HepG2 (cell line): ENCODE results near the gene BCL2L11. TPM values are rescaled to one million over a fixed set of nuclear protein-coding genes. Genes with fewer than 3 reads are reported as not detected.

Experiments used
- ARHGAP35 ChIP-seq: sonication (generic); formaldehyde crosslinking; IDR thresholded peaks from 2 replicates; pipeline ENCODE4 v1.9.0; 2022; ENCODE audit warnings: mild to moderate bottlenecking, inconsistent platforms, moderate library complexity, missing genetic modification reagents, borderline replicate concordance
- DZIP1 ChIP-seq: sonication (generic); formaldehyde crosslinking; IDR thresholded peaks from 2 replicates; pipeline ENCODE4 v1.5.0; 2020; ENCODE audit warnings: mild to moderate bottlenecking, missing genetic modification reagents
- HIC2 ChIP-seq: sonication (generic); formaldehyde crosslinking; IDR thresholded peaks from 2 replicates; pipeline ENCODE4 v1.9.0; 2022; ENCODE audit warnings: low read depth, missing genetic modification reagents
- IKZF5 ChIP-seq: IDR thresholded peaks from 2 replicates; pipeline ENCODE4 v1.6.1; 2018; ENCODE audit warnings: missing genetic modification reagents, mild to moderate bottlenecking, missing compliant biosample characterization
- PHF20 ChIP-seq: sonication (generic); formaldehyde crosslinking; IDR thresholded peaks from 2 replicates; pipeline ENCODE4 v1.5.0; 2020; ENCODE audit warnings: mild to moderate bottlenecking, missing genetic modification reagents
- ZMYM4 ChIP-seq: sonication (generic); formaldehyde crosslinking; IDR thresholded peaks from 2 replicates; pipeline ENCODE4 v1.8.1; 2023; ENCODE audit warnings: mild to moderate bottlenecking, missing genetic modification reagents
- ZNF501 ChIP-seq: sonication (generic); formaldehyde crosslinking; IDR thresholded peaks from 2 replicates; pipeline ENCODE4 v1.5.1; 2020; ENCODE audit warnings: mild to moderate bottlenecking, moderate library complexity, missing genetic modification reagents
- ZNF563 ChIP-seq: sonication (generic); formaldehyde crosslinking; IDR thresholded peaks from 2 replicates; pipeline ENCODE4 v1.8.0; 2022; ENCODE audit warnings: mild to moderate bottlenecking, moderate library complexity, missing genetic modification reagents
- ZNF724P ChIP-seq: sonication (generic); formaldehyde crosslinking; IDR thresholded peaks from 2 replicates; pipeline ENCODE4 v1.8.0; 2022; ENCODE audit warnings: missing genetic modification reagents, borderline replicate concordance
- polyA plus RNA-seq, 8 experiments: library from polyadenylated mRNA; depleted of rRNA in 3 of 8; stranded (reverse) in 7 of 8; unstranded in 1 of 8; fragments of >200 nt; fragmentation: Illumina TruSeq in 4 of 8; extraction: Trizol in 4 of 8; gene quantifications; 2 replicates each; pipeline versions ENCODE4 v1.2.1 to v1.2.3, GENCODE V29; 2011 to 2016; ENCODE audit warnings: low read depth in 4 of 8, missing spikeins in 1 of 8, mixed read lengths in 1 of 8; ENCODE audit not compliant: insufficient read depth in 1 of 8
- total RNA-seq, 5 experiments: library from RNA; depleted of rRNA; stranded (reverse); fragments of >200 nt; fragmentation: Illumina TruSeq; extraction: Trizol; gene quantifications; 2 replicates each; pipeline ENCODE4 v1.2.3, GENCODE V29; 2016; ENCODE audit warnings: low read depth in 1 of 5
- TF ChIP-seq, protein P1 (sequence below): sonication (generic); formaldehyde crosslinking; IDR thresholded peaks from 2 replicates; pipeline ENCODE4 v1.5.1; 2020; ENCODE audit warnings: missing genetic modification reagents, mild to moderate bottlenecking, borderline replicate concordance
- TF ChIP-seq, protein P2 (sequence below): sonication (generic); formaldehyde crosslinking; IDR thresholded peaks from 2 replicates; pipeline ENCODE4 v1.5.0; 2020; ENCODE audit warnings: missing genetic modification reagents, mild to moderate bottlenecking, borderline replicate concordance
- TF ChIP-seq, protein P3 (sequence below): sonication (generic); formaldehyde crosslinking; IDR thresholded peaks from 2 replicates; pipeline ENCODE4 v1.4.0; 2020; ENCODE audit warnings: missing genetic modification reagents, mild to moderate bottlenecking, borderline replicate concordance

The BCL2L11 gene
- total and polyA plus RNA-seq, 2 of the 13 experiments (the other 11 are each of a cell fraction or from before 2014, with no cell fraction given), result 6.1 to 9.7 TPM

- TF ChIP-seq DZIP1 (CRISPR knock-in tag) (no peak), ZNF563 (CRISPR knock-in tag) (no peak), IKZF5 (peak; percentile 31; the same call in 1 of the 2 replicates), PHF20 (CRISPR knock-in tag) (no peak), ARHGAP35 (CRISPR knock-in tag) (no peak), ZMYM4 (CRISPR knock-in tag) (peak; percentile 54; the same call in 1 of the 2 replicates), ZNF724P (CRISPR knock-in tag) (no peak), HIC2 (CRISPR knock-in tag) (no peak; the same call in 1 of the 2 replicates), ZNF501 (CRISPR knock-in tag) (peak; percentile 34; the same call in 1 of the 2 replicates)
- TF ChIP-seq, protein P1, sequence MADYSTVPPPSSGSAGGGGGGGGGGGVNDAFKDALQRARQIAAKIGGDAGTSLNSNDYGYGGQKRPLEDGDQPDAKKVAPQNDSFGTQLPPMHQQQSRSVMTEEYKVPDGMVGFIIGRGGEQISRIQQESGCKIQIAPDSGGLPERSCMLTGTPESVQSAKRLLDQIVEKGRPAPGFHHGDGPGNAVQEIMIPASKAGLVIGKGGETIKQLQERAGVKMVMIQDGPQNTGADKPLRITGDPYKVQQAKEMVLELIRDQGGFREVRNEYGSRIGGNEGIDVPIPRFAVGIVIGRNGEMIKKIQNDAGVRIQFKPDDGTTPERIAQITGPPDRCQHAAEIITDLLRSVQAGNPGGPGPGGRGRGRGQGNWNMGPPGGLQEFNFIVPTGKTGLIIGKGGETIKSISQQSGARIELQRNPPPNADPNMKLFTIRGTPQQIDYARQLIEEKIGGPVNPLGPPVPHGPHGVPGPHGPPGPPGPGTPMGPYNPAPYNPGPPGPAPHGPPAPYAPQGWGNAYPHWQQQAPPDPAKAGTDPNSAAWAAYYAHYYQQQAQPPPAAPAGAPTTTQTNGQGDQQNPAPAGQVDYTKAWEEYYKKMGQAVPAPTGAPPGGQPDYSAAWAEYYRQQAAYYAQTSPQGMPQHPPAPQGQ (CRISPR knock-in tag), result no peak
- TF ChIP-seq, protein P2, sequence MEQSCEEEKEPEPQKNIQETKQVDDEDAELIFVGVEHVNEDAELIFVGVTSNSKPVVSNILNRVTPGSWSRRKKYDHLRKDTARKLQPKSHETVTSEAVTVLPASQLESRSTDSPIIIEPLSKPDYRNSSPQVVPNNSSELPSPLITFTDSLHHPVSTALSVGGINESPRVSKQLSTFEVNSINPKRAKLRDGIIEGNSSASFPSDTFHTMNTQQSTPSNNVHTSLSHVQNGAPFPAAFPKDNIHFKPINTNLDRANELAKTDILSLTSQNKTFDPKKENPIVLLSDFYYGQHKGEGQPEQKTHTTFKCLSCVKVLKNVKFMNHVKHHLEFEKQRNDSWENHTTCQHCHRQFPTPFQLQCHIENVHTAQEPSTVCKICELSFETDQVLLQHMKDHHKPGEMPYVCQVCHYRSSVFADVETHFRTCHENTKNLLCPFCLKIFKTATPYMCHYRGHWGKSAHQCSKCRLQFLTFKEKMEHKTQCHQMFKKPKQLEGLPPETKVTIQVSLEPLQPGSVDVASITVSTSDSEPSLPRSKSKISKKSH (CRISPR knock-in tag), result no peak
- TF ChIP-seq, protein P3, sequence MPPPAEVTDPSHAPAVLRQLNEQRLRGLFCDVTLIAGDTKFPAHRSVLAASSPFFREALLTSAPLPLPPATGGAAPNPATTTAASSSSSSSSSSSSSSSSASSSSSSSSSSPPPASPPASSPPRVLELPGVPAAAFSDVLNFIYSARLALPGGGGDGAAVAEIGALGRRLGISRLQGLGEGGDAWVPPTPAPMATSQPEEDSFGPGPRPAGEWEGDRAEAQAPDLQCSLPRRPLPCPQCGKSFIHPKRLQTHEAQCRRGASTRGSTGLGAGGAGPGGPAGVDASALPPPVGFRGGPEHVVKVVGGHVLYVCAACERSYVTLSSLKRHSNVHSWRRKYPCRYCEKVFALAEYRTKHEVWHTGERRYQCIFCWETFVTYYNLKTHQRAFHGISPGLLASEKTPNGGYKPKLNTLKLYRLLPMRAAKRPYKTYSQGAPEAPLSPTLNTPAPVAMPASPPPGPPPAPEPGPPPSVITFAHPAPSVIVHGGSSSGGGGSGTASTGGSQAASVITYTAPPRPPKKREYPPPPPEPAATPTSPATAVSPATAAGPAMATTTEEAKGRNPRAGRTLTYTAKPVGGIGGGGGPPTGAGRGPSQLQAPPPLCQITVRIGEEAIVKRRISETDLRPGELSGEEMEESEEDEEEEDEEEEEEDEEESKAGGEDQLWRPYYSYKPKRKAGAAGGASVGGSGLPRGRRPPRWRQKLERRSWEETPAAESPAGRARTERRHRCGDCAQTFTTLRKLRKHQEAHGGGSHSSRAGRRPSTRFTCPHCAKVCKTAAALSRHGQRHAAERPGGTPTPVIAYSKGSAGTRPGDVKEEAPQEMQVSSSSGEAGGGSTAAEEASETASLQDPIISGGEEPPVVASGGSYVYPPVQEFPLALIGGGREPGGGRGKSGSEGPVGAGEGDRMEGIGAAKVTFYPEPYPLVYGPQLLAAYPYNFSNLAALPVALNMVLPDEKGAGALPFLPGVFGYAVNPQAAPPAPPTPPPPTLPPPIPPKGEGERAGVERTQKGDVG, result no peak; the same call in 1 of the 2 replicates
Observed at GRCh38 chr2:111178730-111179405, 58.2 kb downstream of the BCL2L11 start (continued).
